B cell (primary cell): ENCODE results near the gene MPZL2. TPM values are rescaled to one million over a fixed set of nuclear protein-coding genes. Genes with fewer than 3 reads are reported as not detected.

Source experiments
- ATAC-seq: fragments of 200-7000 bp; cut with Tn5 transposase; one replicate; pipeline ENCODE4 v1.10.0; 2021; ENCODE audit warnings: low read depth, mild to moderate bottlenecking, moderate number of reproducible peaks, moderate library complexity
- CTCF ChIA-PET: fragments of 350-600 bp; sonication (Branson Sonifier 250); formaldehyde crosslinking; loops from one replicate; lab custom pipeline; 2021; ENCODE audit warnings: antibody characterized with exemption, inconsistent platforms; lab: Charles Lee
- POLR2A ChIA-PET: fragments of 350-600 bp; sonication (Branson Sonifier 250); formaldehyde crosslinking; loops from one replicate; lab custom pipeline; 2021; ENCODE audit warnings: antibody characterized with exemption; lab: Charles Lee
- DNase-seq: peaks from one replicate; pipeline ENCODE4 v3.0.0; 2013
- H2AFZ ChIP-seq: 2 replicates; pipeline ENCODE4 v1.6.1; 2012; ENCODE audit warnings: mild to moderate bottlenecking, low read depth, low read length; ENCODE audit not compliant: insufficient read depth, poor library complexity, severe bottlenecking
- H3K27ac ChIP-seq, 2 donors: 1 replicate in 1 of 2; 2 replicates in 1 of 2; pipeline ENCODE4 v1.5.1; 2012 to 2013; ENCODE audit warnings: low read length in 2 of 2, mild to moderate bottlenecking in 2 of 2, moderate library complexity in 1 of 2
- H3K27me3 ChIP-seq, 4 experiments: fragments of 200-600 bp in 1 of 4; sonication (generic) in 1 of 4; replicated peaks in 1 of 4; 1 replicate in 2 of 4; 2 replicates in 2 of 4; pipeline versions ENCODE4 v1.6.1 to v1.7.0; 2013 to 2016; ENCODE audit warnings: low read length in 3 of 4, mild to moderate bottlenecking in 2 of 4, mixed read lengths in 1 of 4, moderate library complexity in 1 of 4; ENCODE audit not compliant: insufficient read depth in 4 of 4, control insufficient read depth in 3 of 4; ENCODE audit errors: control extremely low read depth in 1 of 4
- H3K36me3 ChIP-seq, 2 experiments: replicated peaks in 1 of 2; 1 replicate in 1 of 2; 2 replicates in 1 of 2; pipeline versions ENCODE4 v1.6.1 to v1.7.1; 2013; ENCODE audit warnings: low read length in 1 of 2; ENCODE audit not compliant: insufficient read depth in 2 of 2, control insufficient read depth in 1 of 2; ENCODE audit errors: control extremely low read depth in 1 of 2, extremely low read depth in 1 of 2
- H3K4me1 ChIP-seq, 2 donors: fragments of 200-600 bp in 1 of 2; sonication (generic) in 1 of 2; 1 replicate in 1 of 2; 2 replicates in 1 of 2; pipeline versions ENCODE4 v1.5.1 to v1.6.1; 2013 to 2017; ENCODE audit warnings: low read length in 2 of 2; ENCODE audit not compliant: control insufficient read depth in 2 of 2, insufficient read depth in 2 of 2
- H3K4me2 ChIP-seq: replicated peaks from 2 replicates; pipeline ENCODE3; 2012; ENCODE audit warnings: mild to moderate bottlenecking, low read depth, low read length; ENCODE audit not compliant: poor library complexity, severe bottlenecking
- H3K4me3 ChIP-seq, 5 experiments: fragments of 200-600 bp in 1 of 5; sonication (generic) in 1 of 5; 1 replicate in 3 of 5; 2 replicates in 2 of 5; pipeline versions ENCODE4 v1.5.1 to v1.7.0; 2011 to 2016; ENCODE audit warnings: low read length in 4 of 5, mild to moderate bottlenecking in 4 of 5, low read depth in 2 of 5, control low read depth in 1 of 5, moderate library complexity in 1 of 5; ENCODE audit not compliant: insufficient read depth in 1 of 5; ENCODE audit errors: control extremely low read depth in 1 of 5, extremely low read depth in 1 of 5
- H3K79me2 ChIP-seq: fragments of 200-600 bp; sonication (generic); one replicate; pipeline ENCODE4 v1.6.0; 2016; ENCODE audit warnings: low read length; ENCODE audit not compliant: control insufficient read depth, insufficient read depth
- H3K9ac ChIP-seq: fragments of 200-600 bp; sonication (generic); 2 replicates; pipeline ENCODE4 v1.6.1; 2017; ENCODE audit warnings: mild to moderate bottlenecking, low read length, moderate library complexity
- H3K9me3 ChIP-seq, 3 donors: one replicate each; pipeline versions ENCODE4 v1.6.1 to v1.7.1; 2013; ENCODE audit warnings: low read length in 2 of 3; ENCODE audit not compliant: control insufficient read depth in 2 of 3, insufficient read depth in 1 of 3; ENCODE audit errors: control extremely low read depth in 1 of 3
- H4K20me1 ChIP-seq: 2 replicates; pipeline ENCODE4 v1.6.0; 2012; ENCODE audit warnings: mild to moderate bottlenecking, low read length; ENCODE audit not compliant: insufficient read depth, control insufficient read depth, poor library complexity, severe bottlenecking
- H3K27ac Mint-ChIP-seq: one replicate; pipeline ENCODE4 v1.8.0; 2021; ENCODE audit warnings: mixed read lengths
- H3K27me3 Mint-ChIP-seq: one replicate; pipeline ENCODE4 v1.8.0; 2021; ENCODE audit warnings: mixed read lengths
- H3K4me1 Mint-ChIP-seq: one replicate; pipeline ENCODE4 v1.8.0; 2021; ENCODE audit warnings: mixed read lengths
- H3K4me3 Mint-ChIP-seq: one replicate; pipeline ENCODE4 v1.8.0; 2021; ENCODE audit warnings: mixed read lengths
- H3K9me3 Mint-ChIP-seq: one replicate; pipeline ENCODE4 v1.8.0; 2022; ENCODE audit warnings: mixed read lengths; ENCODE audit not compliant: insufficient read depth
- EZH2 ChIP-seq: IDR thresholded peaks from 2 replicates; pipeline ENCODE4 v1.6.1; 2012; ENCODE audit warnings: borderline replicate concordance, low read depth, mild to moderate bottlenecking, moderate library complexity, low read length; ENCODE audit not compliant: insufficient read depth, poor library complexity, severe bottlenecking
- WGBS: methylation state at CpG from one replicate; pipeline ENCODE4 v1.1.5; 2013; ENCODE audit warnings: missing lambda C conversion rate; ENCODE audit not compliant: insufficient coverage; 5-methylcytosine and 5-hydroxymethylcytosine counted together
- intact Hi-C: fragments of 100-400 bp; cut with micrococcal nuclease; formaldehyde crosslinking; loops from one replicate; pipeline ENCODE4 v1.10.0; 2022
- polyA plus RNA-seq: library from polyadenylated mRNA; depleted of rRNA; stranded (reverse); fragments of >200 nt; gene quantifications from 2 replicates; pipeline ENCODE4 v1.2.3, GENCODE V29; 2012
- total RNA-seq, 2 donors: library from RNA; stranded (reverse); fragments of 120-200 nt in 1 of 2; gene quantifications; 1 replicate in 1 of 2; 2 replicates in 1 of 2; pipeline versions ENCODE4 v1.2.3 to v1.2.4, GENCODE V29; 2013 to 2022
- TF ChIP-seq, protein P1 (sequence below): fragments of 200-600 bp; IDR thresholded peaks from one replicate; pipeline ENCODE4 v1.8.0; 2022; ENCODE audit warnings: antibody characterized with exemption, mild to moderate bottlenecking

Gene MPZL2
- total and polyA plus RNA-seq, 2 donors (not counting 1 experiment from before 2014, with no cell fraction given), result 1.2 TPM; not detected in 1

DNA sequence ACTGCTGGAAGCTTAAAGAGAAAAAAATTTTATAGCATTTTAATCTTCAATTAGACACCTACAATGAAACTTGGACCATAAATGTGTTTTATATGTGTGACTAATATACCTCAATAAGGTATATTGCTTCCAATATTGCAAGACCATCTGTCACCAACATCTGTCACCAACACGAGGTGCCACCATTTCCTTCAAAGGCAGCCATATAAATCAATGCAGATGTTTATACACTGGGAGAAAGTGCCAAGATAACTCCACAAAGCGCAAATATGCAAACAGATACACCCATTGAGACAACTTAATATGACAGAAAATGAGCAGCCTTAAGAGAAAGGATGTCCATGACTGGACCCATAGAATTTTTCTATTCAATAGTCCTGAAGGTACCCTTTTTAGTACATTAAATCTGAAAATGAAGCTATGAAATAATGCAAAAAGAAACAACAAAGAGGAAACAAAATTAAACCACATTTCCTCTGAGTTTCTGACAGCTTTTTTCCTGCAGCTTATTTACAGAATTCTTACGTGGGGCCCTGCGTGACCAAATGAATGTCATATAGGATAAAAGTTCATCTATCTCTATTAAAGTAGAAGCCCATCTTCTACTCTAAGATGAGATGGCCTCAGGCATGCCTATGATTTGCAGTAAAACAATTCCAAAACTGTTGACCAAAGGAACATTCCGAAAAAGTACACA is 24.4 kb downstream of the MPZL2 start:
- no peaks in the 10 kb centered on the region for H3K27me3 ChIP-seq
- DNase-seq, result no peak
- no peak overlapping the region for H3K4me2 ChIP-seq
- peaks cover 0 to 4% of the 10 kb centered on the region in 2 experiments for H3K36me3 ChIP-seq
- Mint-ChIP-seq H3K27ac (no peak overlapping the region), H3K4me3 (no peak overlapping the region), H3K4me1 (peaks cover 28% of the 10 kb centered on the region), H3K9me3 (no peaks in the 10 kb centered on the region), H3K27me3 (peaks cover 4% of the 10 kb centered on the region)
- 25% methylated on average over 1 of the region's 5 CpGs for WGBS
- H3K9me3 ChIP-seq, result no peaks in the 10 kb centered on the region
- H3K79me2 ChIP-seq, result peaks cover 3% of the 10 kb centered on the region
- ChIA-PET CTCF (interaction anchor here (1.0 to 4.9 kb wide), 4 partner anchors 20 to 204 kb away, joined by 3 to 32 read pairs (median 6); no protein-coding TSS in a partner anchor), POLR2A (no interaction called here)
- no peaks in the 10 kb centered on the region for H4K20me1 ChIP-seq
- TF ChIP-seq, protein P1, sequence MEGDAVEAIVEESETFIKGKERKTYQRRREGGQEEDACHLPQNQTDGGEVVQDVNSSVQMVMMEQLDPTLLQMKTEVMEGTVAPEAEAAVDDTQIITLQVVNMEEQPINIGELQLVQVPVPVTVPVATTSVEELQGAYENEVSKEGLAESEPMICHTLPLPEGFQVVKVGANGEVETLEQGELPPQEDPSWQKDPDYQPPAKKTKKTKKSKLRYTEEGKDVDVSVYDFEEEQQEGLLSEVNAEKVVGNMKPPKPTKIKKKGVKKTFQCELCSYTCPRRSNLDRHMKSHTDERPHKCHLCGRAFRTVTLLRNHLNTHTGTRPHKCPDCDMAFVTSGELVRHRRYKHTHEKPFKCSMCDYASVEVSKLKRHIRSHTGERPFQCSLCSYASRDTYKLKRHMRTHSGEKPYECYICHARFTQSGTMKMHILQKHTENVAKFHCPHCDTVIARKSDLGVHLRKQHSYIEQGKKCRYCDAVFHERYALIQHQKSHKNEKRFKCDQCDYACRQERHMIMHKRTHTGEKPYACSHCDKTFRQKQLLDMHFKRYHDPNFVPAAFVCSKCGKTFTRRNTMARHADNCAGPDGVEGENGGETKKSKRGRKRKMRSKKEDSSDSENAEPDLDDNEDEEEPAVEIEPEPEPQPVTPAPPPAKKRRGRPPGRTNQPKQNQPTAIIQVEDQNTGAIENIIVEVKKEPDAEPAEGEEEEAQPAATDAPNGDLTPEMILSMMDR, result no peak
- TF ChIP-seq EZH2, result no peak
- no peak overlapping the region for H3K27ac ChIP-seq
- H3K4me1 ChIP-seq, result peaks cover 7 to 11% of the 10 kb centered on the region in 2 donors
- ATAC-seq, result no peak
- H3K9ac ChIP-seq, result no peak overlapping the region
- peak overlapping the region in 1 of 5 experiments; percentile 36 for H3K4me3 ChIP-seq
- intact Hi-C loops, result loop anchor here (2.0 to 5.0 kb wide), 2 partner anchors 13 to 32 kb away; no protein-coding TSS in a partner anchor
- no peak overlapping the region for H2AFZ ChIP-seq

DNA sequence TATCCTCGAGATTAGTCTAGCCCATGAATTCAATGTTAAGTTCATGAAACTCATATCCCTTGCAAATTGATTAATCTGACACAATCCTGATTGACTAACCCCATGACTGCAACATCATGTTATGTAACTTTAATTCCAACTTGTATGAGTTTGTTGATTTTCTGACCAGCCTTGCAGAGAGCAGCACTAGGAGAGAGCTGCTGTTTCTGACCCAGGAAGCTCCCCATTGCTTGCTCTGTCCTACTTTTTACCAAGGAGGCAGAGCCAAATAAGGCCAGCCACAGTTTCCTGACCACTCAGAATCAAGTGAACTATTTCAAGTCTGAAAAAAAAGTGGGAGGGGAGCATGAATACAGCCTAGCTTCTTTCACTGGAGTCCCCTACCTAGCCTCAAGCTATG is 25.2 kb downstream of the MPZL2 start:
- H3K9me3 ChIP-seq, result no peaks in the 10 kb centered on the region
- CTCF ChIA-PET, result interaction anchor here (1.0 to 4.9 kb wide), 3 partner anchors 21 to 205 kb away, joined by 3 to 32 read pairs (median 7); no protein-coding TSS in a partner anchor
- 100% methylated on average over 1 of the region's 1 CpG for WGBS
- H3K9ac ChIP-seq, result no peak overlapping the region
- H3K4me1 Mint-ChIP-seq, result peaks cover 25% of the 10 kb centered on the region
- peaks cover 7 to 11% of the 10 kb centered on the region in 2 donors for H3K4me1 ChIP-seq
- H3K9me3 Mint-ChIP-seq, result no peaks in the 10 kb centered on the region
- H4K20me1 ChIP-seq, result no peaks in the 10 kb centered on the region
- ATAC-seq (no peak), DNase-seq (no peak)
- POLR2A ChIA-PET, result no interaction called here
- no peak for TF ChIP-seq EZH2
- TF ChIP-seq, protein P1, result no peak
- H3K4me3 Mint-ChIP-seq, result no peak overlapping the region
- H3K4me2 ChIP-seq, result no peak overlapping the region
- H3K27me3 ChIP-seq, result no peaks in the 10 kb centered on the region
- H3K27ac Mint-ChIP-seq, result no peak overlapping the region
- intact Hi-C loops, result no loop called here
- H3K27ac ChIP-seq, result no peak overlapping the region
- peaks cover 3% of the 10 kb centered on the region for H3K79me2 ChIP-seq
- no peak overlapping the region for H2AFZ ChIP-seq
- H3K36me3 ChIP-seq, result peaks cover 2 to 4% of the 10 kb centered on the region in 2 experiments
- peak overlapping the region in 1 of 5 experiments; percentile 18 for H3K4me3 ChIP-seq
- peaks cover 4% of the 10 kb centered on the region for H3K27me3 Mint-ChIP-seq
